BJ (cell line): Measurements from ENCODE around the gene KIAA1755. TPM values are rescaled to one million over a fixed set of nuclear protein-coding genes. Genes with fewer than 3 reads are reported as not detected.

Experiments used
- CTCF ChIA-PET: fragments of 350-600 bp; formaldehyde crosslinking; extraction: SDS; loops from one replicate; lab custom pipeline; 2021; ENCODE audit warnings: antibody characterized with exemption, inconsistent platforms; lab: Yijun Ruan, JAX
- POLR2A ChIA-PET: fragments of 300-600 bp; sonication (Branson Sonifier 250); formaldehyde crosslinking; extraction: SDS; loops from one replicate; lab custom pipeline; 2021; ENCODE audit warnings: antibody characterized with exemption; lab: Charles Lee
- DNase-seq: peaks from one replicate; pipeline ENCODE4 v3.0.0-alpha.2; 2011; ENCODE audit warnings: low read depth
- H3K27me3 ChIP-seq: 2 replicates; pipeline ENCODE4 v1.6.0; 2011; ENCODE audit warnings: low read length; ENCODE audit not compliant: control insufficient read depth, insufficient read depth
- H3K36me3 ChIP-seq: 2 replicates; pipeline ENCODE4 v1.5.1; 2011; ENCODE audit warnings: low read length; ENCODE audit not compliant: control insufficient read depth, insufficient read depth
- H3K4me3 ChIP-seq: 2 replicates; pipeline ENCODE4 v1.5.1; 2011; ENCODE audit warnings: low read depth, mild to moderate bottlenecking, control low read depth, low read length
- CTCF ChIP-seq: IDR thresholded peaks from 2 replicates; pipeline ENCODE4 v1.5.1; 2011; ENCODE audit warnings: low read depth, mild to moderate bottlenecking, control low read depth, inconsistent platforms, low read length, moderate library complexity; ENCODE audit not compliant: insufficient read depth
- polyA plus RNA-seq: library from polyadenylated mRNA; depleted of rRNA; stranded (reverse); fragments of >200 nt; gene quantifications from 2 replicates; pipeline ENCODE4 v1.2.3, GENCODE V29; 2011

The KIAA1755 gene
- polyA plus RNA-seq, 1 experiment, result 9.7 TPM

DNA sequence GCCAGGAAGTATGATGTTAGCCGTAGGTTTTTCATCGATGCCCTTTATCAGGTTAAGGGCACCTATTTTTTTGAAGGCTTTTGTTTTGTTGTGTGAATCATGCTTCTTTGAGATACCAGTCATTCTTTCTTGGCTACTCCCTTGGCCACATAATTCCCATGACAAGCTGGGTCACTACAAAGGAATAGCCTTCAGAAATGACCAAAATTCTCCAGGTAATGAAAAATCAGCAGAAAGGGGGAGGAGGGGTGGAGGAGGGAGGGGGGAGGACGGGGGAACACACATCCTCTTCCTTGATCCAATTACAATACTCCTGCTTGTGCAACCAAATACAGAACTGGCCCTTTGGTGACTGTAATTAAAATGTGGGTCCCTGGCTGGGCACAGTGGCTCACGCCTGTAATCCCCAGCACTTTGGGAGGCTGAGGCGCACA, 73.7 kb downstream of the KIAA1755 start:
- ChIA-PET CTCF (interaction anchor here (0.9 to 1.6 kb wide), 4 partner anchors 9 to 137 kb away, joined by 4 to 9 read pairs (median 4); no protein-coding TSS in a partner anchor), POLR2A (no interaction called here)
- DNase-seq, result no peak
- no peaks in the 10 kb centered on the region for H3K27me3 ChIP-seq
- H3K36me3 ChIP-seq, result no peaks in the 10 kb centered on the region
- TF ChIP-seq CTCF, result no peak
- H3K4me3 ChIP-seq, result no peak overlapping the region

DNA sequence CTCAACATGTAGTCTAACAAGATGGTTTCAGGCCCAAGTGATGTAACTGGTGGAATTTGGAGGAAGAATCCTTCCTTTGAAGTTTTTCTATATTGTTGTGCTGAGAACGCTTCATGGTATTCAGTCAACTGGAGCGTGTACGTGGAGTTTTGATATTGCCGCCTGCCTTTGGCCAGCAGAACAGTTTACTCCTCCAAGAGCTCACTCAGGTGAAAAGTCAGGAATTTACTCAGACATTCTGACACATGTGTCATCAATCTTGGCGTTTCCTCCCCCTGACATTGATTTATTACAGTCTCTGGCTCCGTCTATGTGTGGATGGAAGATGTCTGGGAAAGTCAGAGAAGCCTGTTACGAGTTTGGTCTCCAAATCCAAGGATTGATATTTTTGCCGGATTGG, 76.4 kb downstream of the KIAA1755 start:
- Histone ChIP-seq H3K27me3 (no peaks in the 10 kb centered on the region), H3K36me3 (no peaks in the 10 kb centered on the region), H3K4me3 (no peak overlapping the region)
- TF ChIP-seq CTCF, result no peak
- DNase-seq, result no peak
- ChIA-PET POLR2A (no interaction called here), CTCF (no interaction called here)

DNA sequence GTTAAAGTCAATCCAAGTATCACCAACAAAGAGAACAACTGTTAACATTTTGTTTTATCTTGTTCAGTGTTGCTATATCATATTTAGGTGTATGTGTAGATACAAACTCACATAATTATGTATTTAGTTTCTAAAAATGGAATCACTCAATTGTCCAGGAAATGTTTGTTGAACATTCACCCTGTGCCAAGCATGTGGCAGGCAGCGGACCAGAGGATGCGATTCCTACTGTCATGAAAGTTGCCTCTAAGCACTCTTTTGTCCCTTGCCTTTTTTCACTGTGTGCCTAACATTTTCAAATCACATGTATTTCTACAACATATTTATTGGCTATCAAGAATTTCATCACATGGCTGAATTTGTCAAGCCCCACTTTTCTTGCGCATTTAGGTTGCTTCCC, 78.6 kb downstream of the KIAA1755 start:
- POLR2A ChIA-PET, result no interaction called here
- CTCF ChIA-PET, result no interaction called here
- TF ChIP-seq CTCF, result no peak

GRCh38 chr20:38181207-38181801, 79.2 kb downstream of the KIAA1755 start:
- POLR2A ChIA-PET, result no interaction called here
- H3K4me3 ChIP-seq, result no peak overlapping the region
- H3K36me3 ChIP-seq, result no peaks in the 10 kb centered on the region
- no peak for TF ChIP-seq CTCF
- no peaks in the 10 kb centered on the region for H3K27me3 ChIP-seq
- DNase-seq, result no peak
- CTCF ChIA-PET, result interaction anchor here (1.0 to 1.3 kb wide), 3 partner anchors 17 to 108 kb away, joined by 4 to 8 read pairs (median 5); no protein-coding TSS in a partner anchor

More for the DNA sequence above, 78.6 kb downstream of the KIAA1755 start:
- H3K27me3 ChIP-seq, result no peaks in the 10 kb centered on the region
- H3K4me3 ChIP-seq, result no peak overlapping the region
- no peaks in the 10 kb centered on the region for H3K36me3 ChIP-seq
- DNase-seq, result no peak

DNA sequence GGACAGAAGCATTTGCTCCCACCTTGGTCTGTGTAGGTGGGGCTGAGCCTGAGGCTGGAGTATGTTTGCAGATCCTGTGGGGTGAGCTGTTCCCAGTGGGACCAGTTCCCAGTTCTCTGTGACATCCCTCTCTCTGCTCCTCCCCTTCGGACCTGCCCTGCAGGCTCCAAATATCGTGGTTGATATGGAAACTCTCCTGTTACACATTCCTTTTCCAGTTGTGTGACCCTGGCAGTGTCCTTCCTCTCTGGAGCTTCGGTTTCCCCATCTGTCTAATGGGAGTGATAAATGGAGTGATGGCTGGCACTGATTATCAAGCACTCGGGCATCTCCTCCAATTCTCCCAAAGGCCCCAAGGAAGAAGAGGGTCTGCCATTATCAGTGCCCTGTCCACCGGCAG, 79.8 kb downstream of the KIAA1755 start:
- H3K36me3 ChIP-seq, result no peaks in the 10 kb centered on the region
- TF ChIP-seq CTCF, result no peak
- no peak overlapping the region for H3K4me3 ChIP-seq
- no peaks in the 10 kb centered on the region for H3K27me3 ChIP-seq
- no peak for DNase-seq
- POLR2A ChIA-PET, result no interaction called here
- CTCF ChIA-PET, result interaction anchor here (1.0 to 1.3 kb wide), 3 partner anchors 16 to 108 kb away, joined by 4 to 8 read pairs (median 5); no protein-coding TSS in a partner anchor
